Smooth muscle cell (in vitro differentiated cells): ENCODE data around the gene TRMT10C. TPM values are rescaled to one million over a fixed set of nuclear protein-coding genes. Genes with fewer than 3 reads are reported as not detected.

ENCODE experiments used
- DNase-seq: peaks from one replicate; lab custom pipeline; 2025; ENCODE audit not compliant: unreplicated experiment; lab: John Stamatoyannopoulos, UW
- H2AFZ ChIP-seq: fragments of 200-600 bp; sonication (generic); 2 replicates; pipeline ENCODE4 v1.6.0; 2016; ENCODE audit warnings: antibody characterized with exemption, low read depth, mild to moderate bottlenecking
- H3F3A ChIP-seq: fragments of 200-600 bp; sonication (generic); 2 replicates; pipeline ENCODE4 v1.6.0; 2017; ENCODE audit warnings: antibody characterized with exemption, low read depth
- H3K27ac ChIP-seq: fragments of 200-600 bp; sonication (generic); 2 replicates; pipeline ENCODE4 v1.5.1; 2016; ENCODE audit warnings: low read depth, mild to moderate bottlenecking
- H3K27me3 ChIP-seq: fragments of 200-600 bp; sonication (generic); 2 replicates; pipeline ENCODE4 v1.6.1; 2016; ENCODE audit warnings: low read depth, mild to moderate bottlenecking
- H3K36me3 ChIP-seq: fragments of 200-600 bp; sonication (generic); 2 replicates; pipeline ENCODE4 v1.5.1; 2016; ENCODE audit warnings: low read depth
- H3K4me1 ChIP-seq: fragments of 200-600 bp; sonication (generic); 2 replicates; pipeline ENCODE4 v1.5.1; 2016; ENCODE audit warnings: low read depth
- H3K4me2 ChIP-seq: fragments of 200-600 bp; sonication (generic); 2 replicates; pipeline ENCODE4 v1.6.0; 2016; ENCODE audit warnings: mild to moderate bottlenecking
- H3K4me3 ChIP-seq: fragments of 200-600 bp; sonication (generic); 2 replicates; pipeline ENCODE4 v1.5.1; 2016; ENCODE audit warnings: mild to moderate bottlenecking
- H3K79me2 ChIP-seq: fragments of 200-600 bp; sonication (generic); 2 replicates; pipeline ENCODE4 v1.6.0; 2016; ENCODE audit warnings: low read depth, mild to moderate bottlenecking
- H3K9ac ChIP-seq: fragments of 200-600 bp; sonication (generic); 2 replicates; pipeline ENCODE4 v1.6.0; 2016; ENCODE audit warnings: low read depth
- H3K9me3 ChIP-seq: fragments of 200-600 bp; sonication (generic); replicated peaks from 2 replicates; pipeline ENCODE4 v1.5.1; 2016; ENCODE audit warnings: low read depth
- H4K20me1 ChIP-seq: fragments of 200-600 bp; sonication (generic); 2 replicates; pipeline ENCODE4 v1.6.0; 2016; ENCODE audit warnings: low read depth
- WGBS: methylation state at CpG from one replicate; pipeline ENCODE4 v1.1.7; 2016; ENCODE audit warnings: low lambda C conversion rate; 5-methylcytosine and 5-hydroxymethylcytosine counted together
- polyA plus RNA-seq: library from polyadenylated mRNA; unstranded; fragments of >200 nt; fragmentation: Nextera tagmentation; extraction: Ambion mirVana; gene quantifications from 2 replicates; pipeline ENCODE4 v1.2.1, GENCODE V29; 2016
- total RNA-seq: library from RNA; depleted of rRNA; stranded (reverse); fragments of >200 nt; gene quantifications from 2 replicates; pipeline ENCODE4 v1.2.3, GENCODE V29; 2014
- TF ChIP-seq, protein P1 (sequence below): fragments of 200-600 bp; sonication (generic); IDR thresholded peaks from 2 replicates; pipeline ENCODE4 v1.5.1; 2017; ENCODE audit warnings: borderline replicate concordance, mild to moderate bottlenecking, antibody characterized with exemption; ENCODE audit not compliant: insufficient read depth, poor library complexity, severe bottlenecking

Gene TRMT10C
- total and polyA plus RNA-seq, 2 experiments from 2014 or later: 25.8 to 35.3 TPM

DNA sequence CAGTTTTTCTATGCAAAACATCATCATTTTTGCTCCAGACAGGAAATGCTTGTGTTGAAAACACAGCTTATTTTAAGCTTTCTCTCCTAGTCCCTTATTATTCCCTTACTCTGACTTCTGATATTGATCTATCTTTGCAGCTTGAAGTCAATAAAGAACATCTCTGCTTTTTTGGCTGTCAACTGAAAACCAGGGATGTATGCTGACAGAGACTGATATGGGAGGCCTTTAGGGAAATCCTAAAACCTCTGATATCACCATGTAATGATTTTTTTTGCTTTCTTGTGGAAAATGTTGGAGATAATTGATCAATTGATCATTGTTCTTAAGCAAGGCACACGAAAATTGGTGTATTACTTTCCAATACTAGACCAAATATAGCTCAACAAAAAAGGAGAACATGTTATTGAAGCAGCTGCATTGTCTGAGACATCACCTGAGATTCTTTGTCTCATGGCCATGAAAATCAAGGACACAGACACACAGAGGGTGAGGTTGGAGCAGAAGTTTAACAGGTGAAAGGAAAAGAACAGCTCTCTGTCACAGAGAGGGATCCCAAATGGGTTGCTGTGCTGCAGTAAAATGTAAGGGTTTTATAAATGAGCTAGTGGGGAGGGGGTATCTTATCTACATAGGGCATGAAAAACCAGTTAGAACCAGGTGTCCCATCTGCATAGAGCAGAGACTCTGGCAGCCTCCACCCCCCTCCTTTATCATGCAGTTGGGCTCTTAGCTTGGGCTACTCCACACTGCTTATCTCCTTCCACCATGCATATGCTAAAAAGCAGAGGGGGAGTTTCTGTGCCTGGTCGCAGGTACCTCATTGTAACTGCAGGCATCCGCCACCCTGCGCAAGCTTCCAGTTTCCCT, 31.6 kb upstream of the TRMT10C start:
- H3K9me3 ChIP-seq: no peaks in the 10 kb centered on the region
- H2AFZ ChIP-seq: no peak overlapping the region
- H3K27me3 ChIP-seq: no peaks in the 10 kb centered on the region
- H3K79me2 ChIP-seq: no peaks in the 10 kb centered on the region
- no peak overlapping the region for H3K9ac ChIP-seq
- TF ChIP-seq, protein P1, sequence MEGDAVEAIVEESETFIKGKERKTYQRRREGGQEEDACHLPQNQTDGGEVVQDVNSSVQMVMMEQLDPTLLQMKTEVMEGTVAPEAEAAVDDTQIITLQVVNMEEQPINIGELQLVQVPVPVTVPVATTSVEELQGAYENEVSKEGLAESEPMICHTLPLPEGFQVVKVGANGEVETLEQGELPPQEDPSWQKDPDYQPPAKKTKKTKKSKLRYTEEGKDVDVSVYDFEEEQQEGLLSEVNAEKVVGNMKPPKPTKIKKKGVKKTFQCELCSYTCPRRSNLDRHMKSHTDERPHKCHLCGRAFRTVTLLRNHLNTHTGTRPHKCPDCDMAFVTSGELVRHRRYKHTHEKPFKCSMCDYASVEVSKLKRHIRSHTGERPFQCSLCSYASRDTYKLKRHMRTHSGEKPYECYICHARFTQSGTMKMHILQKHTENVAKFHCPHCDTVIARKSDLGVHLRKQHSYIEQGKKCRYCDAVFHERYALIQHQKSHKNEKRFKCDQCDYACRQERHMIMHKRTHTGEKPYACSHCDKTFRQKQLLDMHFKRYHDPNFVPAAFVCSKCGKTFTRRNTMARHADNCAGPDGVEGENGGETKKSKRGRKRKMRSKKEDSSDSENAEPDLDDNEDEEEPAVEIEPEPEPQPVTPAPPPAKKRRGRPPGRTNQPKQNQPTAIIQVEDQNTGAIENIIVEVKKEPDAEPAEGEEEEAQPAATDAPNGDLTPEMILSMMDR: no peak
- H3K4me1 ChIP-seq: peaks cover 14% of the 10 kb centered on the region
- peaks cover 8% of the 10 kb centered on the region for H3F3A ChIP-seq
- H4K20me1 ChIP-seq: no peaks in the 10 kb centered on the region
- H3K27ac ChIP-seq: no peak overlapping the region
- H3K4me2 ChIP-seq: no peak overlapping the region
- no peaks in the 10 kb centered on the region for H3K36me3 ChIP-seq
- no peak overlapping the region for H3K4me3 ChIP-seq
- no peak for DNase-seq
- 60% methylated on average over 4 of the region's 4 CpGs for WGBS

DNA sequence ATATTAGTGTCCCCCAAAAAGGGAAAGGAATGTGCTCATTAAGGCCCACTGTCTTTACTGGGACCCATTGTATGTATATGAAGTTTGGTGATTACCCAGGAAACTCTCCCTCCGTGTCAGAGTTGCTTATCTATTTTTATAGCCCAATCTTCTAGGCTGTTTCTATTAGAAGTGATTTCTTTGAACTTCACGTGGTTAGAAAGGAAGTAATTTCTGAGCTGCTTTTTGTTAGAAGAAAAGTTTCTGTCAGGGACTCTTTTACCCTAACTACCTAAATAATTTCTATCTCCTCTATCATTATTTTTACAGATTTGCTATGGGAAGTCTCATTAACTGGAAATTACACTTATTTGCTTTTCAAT, 31.0 kb upstream of the TRMT10C start:
- H3K4me1 ChIP-seq: peaks cover 14% of the 10 kb centered on the region
- TF ChIP-seq, protein P1: no peak
- H4K20me1 ChIP-seq: no peaks in the 10 kb centered on the region
- H3K79me2 ChIP-seq: no peaks in the 10 kb centered on the region
- H3K4me3 ChIP-seq: no peak overlapping the region
- H3K9me3 ChIP-seq: no peaks in the 10 kb centered on the region
- no peak overlapping the region for H3K4me2 ChIP-seq
- H3K27me3 ChIP-seq: no peaks in the 10 kb centered on the region
- WGBS: 33% methylated on average over 2 of the region's 2 CpGs
- no peak overlapping the region for H3K9ac ChIP-seq
- DNase-seq: no peak
- H3F3A ChIP-seq: peaks cover 8% of the 10 kb centered on the region
- no peak overlapping the region for H2AFZ ChIP-seq
- no peak overlapping the region for H3K27ac ChIP-seq
- no peaks in the 10 kb centered on the region for H3K36me3 ChIP-seq

DNA sequence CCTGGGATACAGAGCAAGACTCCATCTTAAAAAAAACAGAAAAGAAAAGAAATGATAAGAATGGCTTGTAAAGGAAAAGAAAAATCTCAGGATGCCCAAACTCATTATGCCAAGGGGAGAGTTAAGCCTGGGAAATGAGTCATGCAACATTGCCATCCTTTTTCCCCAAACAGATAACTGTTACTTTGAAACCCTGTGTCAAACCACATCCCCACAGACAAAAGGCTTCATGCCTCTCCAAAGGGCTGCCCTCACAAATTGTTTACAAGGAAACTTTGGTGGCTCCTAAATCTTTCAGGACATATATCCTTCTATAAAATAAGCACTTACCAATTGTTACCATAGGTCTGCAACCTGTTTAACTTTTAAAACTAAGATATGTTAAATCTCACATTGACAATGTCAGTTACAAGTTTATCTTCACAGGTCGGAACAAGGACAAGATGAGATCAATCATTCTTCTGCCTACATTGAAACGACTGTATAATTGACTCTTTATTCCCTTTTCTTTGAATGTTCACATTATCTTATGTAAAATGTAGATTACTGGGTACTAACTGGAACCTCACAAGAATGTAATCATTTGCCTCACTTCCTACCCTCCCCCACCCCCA, 30.1 kb upstream of the TRMT10C start:
- H3K9me3 ChIP-seq: no peaks in the 10 kb centered on the region
- H3K9ac ChIP-seq: no peak overlapping the region
- no peak overlapping the region for H3K27ac ChIP-seq
- WGBS: 4% methylated on average over 2 of the region's 2 CpGs
- H2AFZ ChIP-seq: no peak overlapping the region
- no peak overlapping the region for H3K4me2 ChIP-seq
- H4K20me1 ChIP-seq: no peaks in the 10 kb centered on the region
- H3F3A ChIP-seq: peaks cover 8% of the 10 kb centered on the region
- H3K4me3 ChIP-seq: no peak overlapping the region
- H3K79me2 ChIP-seq: no peaks in the 10 kb centered on the region
- peaks cover 14% of the 10 kb centered on the region for H3K4me1 ChIP-seq
- DNase-seq: no peak
- TF ChIP-seq, protein P1: no peak
- no peaks in the 10 kb centered on the region for H3K27me3 ChIP-seq
- no peaks in the 10 kb centered on the region for H3K36me3 ChIP-seq
